GM19328 (cell line): ENCODE results near the gene COX7B2.

ENCODE experiments used
- ATAC-seq: cut with Tn5 transposase; IDR thresholded peaks from one replicate; pipeline ENCODE4 v1.9.1; 2021; ENCODE audit warnings: mild to moderate bottlenecking, moderate library complexity; ENCODE audit not compliant: unreplicated experiment

Gene COX7B2

GRCh38 chr4:46890056-46890455 is 19.0 kb downstream of the COX7B2 start:
- no peak for ATAC-seq

GRCh38 chr4:46889410-46889809 is 19.6 kb downstream of the COX7B2 start:
- no peak for ATAC-seq

- no peak for ATAC-seq
These were observed 22.3 kb downstream of the COX7B2 start for GRCh38 chr4:46886711-46887110.

- no peak for ATAC-seq
These were observed 30.4 kb downstream of the COX7B2 start for GRCh38 chr4:46878641-46879040.

- ATAC-seq, result no peak
These were observed 34.2 kb downstream of the COX7B2 start for GRCh38 chr4:46874811-46875210.

- ATAC-seq, result no peak
These were observed 38.6 kb downstream of the COX7B2 start for GRCh38 chr4:46870411-46870810.

GRCh38 chr4:46856333-46856732 is 52.7 kb downstream of the COX7B2 start:
- ATAC-seq, result no peak

- ATAC-seq, result no peak
These were observed 56.2 kb downstream of the COX7B2 start for GRCh38 chr4:46852800-46853199.

GRCh38 chr4:46850026-46850425 is 59.0 kb downstream of the COX7B2 start:
- ATAC-seq, result no peak

- ATAC-seq, result peak; percentile 56
These were observed 64.6 kb downstream of the COX7B2 start for GRCh38 chr4:46844325-46844917.

- no peak for ATAC-seq
These were observed 69.9 kb downstream of the COX7B2 start for GRCh38 chr4:46839128-46839527.

GRCh38 chr4:46837639-46838038 is 71.4 kb downstream of the COX7B2 start:
- no peak for ATAC-seq

- no peak for ATAC-seq
These were observed 72.5 kb downstream of the COX7B2 start for GRCh38 chr4:46836584-46836983.

GRCh38 chr4:46830971-46831454 is 78.0 kb downstream of the COX7B2 start:
- no peak for ATAC-seq

- no peak for ATAC-seq
These were observed 88.9 kb downstream of the COX7B2 start for GRCh38 chr4:46820154-46820553.

- ATAC-seq, result no peak
These were observed 90.0 kb downstream of the COX7B2 start for GRCh38 chr4:46819095-46819494.

- ATAC-seq, result no peak
These were observed 90.4 kb downstream of the COX7B2 start for GRCh38 chr4:46818604-46819003.

- no peak for ATAC-seq
These were observed 91.2 kb downstream of the COX7B2 start for GRCh38 chr4:46817806-46818205.

- ATAC-seq, result no peak
These were observed 104.1 kb downstream of the COX7B2 start for GRCh38 chr4:46804781-46805413.

- no peak for ATAC-seq
These were observed 116.0 kb downstream of the COX7B2 start for GRCh38 chr4:46793036-46793435.

GRCh38 chr4:46781434-46782092 is 127.5 kb downstream of the COX7B2 start:
- no peak for ATAC-seq

GRCh38 chr4:46765465-46765864 is 143.6 kb downstream of the COX7B2 start:
- no peak for ATAC-seq
